ENCODE data around the gene PMM1. TPM values are rescaled to one million over a fixed set of nuclear protein-coding genes. Genes with fewer than 3 reads are reported as not detected.

Gene PMM1
- total and polyA plus RNA-seq, 2 of the 13 experiments (the other 11 are each of a cell fraction or from before 2014, with no cell fraction given): 17.8 to 95.6 TPM

GRCh38 chr22:41528938-41529561 is 60.6 kb downstream of the PMM1 start (continued):
- TF ChIP-seq ZBTB7A (CRISPR knock-in tag; IDR thresholded peaks at IDR 0.05) (peak; percentile 90; the same call in 1 of the 2 replicates), ZNF598 (CRISPR knock-in tag; IDR thresholded peaks at IDR 0.05; ENCODE audit: borderline replicate concordance) (0 out of 2 replicates have a peak, but pooled peaks have one; percentile 22), ZFY (CRISPR knock-in tag; IDR thresholded peaks at IDR 0.05) (peak; percentile 56), ATF5 (CRISPR knock-in tag; IDR thresholded peaks at IDR 0.05; ENCODE audit: low read depth) (no peak), AGO2 (optimal IDR thresholded peaks at IDR 0.05; ENCODE audit: low read depth, low read length) (peak; percentile 88), SOX5 (CRISPR knock-in tag; IDR thresholded peaks at IDR 0.05; ENCODE audit: borderline replicate concordance) (peak; percentile 74; the same call in 1 of the 2 replicates)

GRCh38 chr22:41528132-41528766 is 61.4 kb downstream of the PMM1 start:
- peaks cover 71% of the 10 kb centered on the region for H3K4me1 ChIP-seq (ENCODE audit: insufficient read depth, low read length)
- H3K36me3 ChIP-seq (replicated peaks in 1 of 2; ENCODE audit: control insufficient read depth in 1 of 2, insufficient read depth in 2 of 2, low read length in 2 of 2): peaks cover 34 to 70% of the 10 kb centered on the region in 2 experiments
- 0 out of 2 replicates have a peak, but pooled peaks cover 4% of the 10 kb centered on the region for H4K20me1 ChIP-seq (ENCODE audit: insufficient read depth, low read length)
- DNase-seq (ENCODE audit: low spot score) (no peak), ATAC-seq (no peak), FAIRE-seq (no peak)
- H3K4me3 ChIP-seq (replicated peaks in 1 of 3; ENCODE audit: insufficient read depth in 1 of 3, low read depth in 2 of 3, low read length in 3 of 3): no peak overlapping the region; a peak in 1 of 6 replicates
- H3K9ac ChIP-seq (ENCODE audit: insufficient read depth, low read depth, low read length): peak overlapping the region; percentile 27; the same call in 1 of the 2 replicates
- in situ Hi-C loops (cut with HindIII; ENCODE audit: extremely low pct_ligation_motif_present, low pct_unique_long_range_greater_than_20kb) (no loop called here), intact Hi-C loops (cut with micrococcal nuclease; ENCODE audit: unreplicated experiment) (no loop called here)
- no peak overlapping the region for H2AFZ ChIP-seq (ENCODE audit: low read length)
- H3K27ac ChIP-seq (ENCODE audit: extremely low read length, insufficient read depth, low read length): peak overlapping the region; percentile 58
- CTCF ChIA-PET (ENCODE audit: low intra/inter-chr PET ratio, low total read pairs): no interaction called here
- H3K27me3 ChIP-seq (ENCODE audit: control insufficient read depth in 1 of 2, insufficient read depth in 2 of 2, low read length in 2 of 2): no peaks in the 10 kb centered on the region
- no peaks in the 10 kb centered on the region for H3K79me2 ChIP-seq (ENCODE audit: insufficient read depth, low read length)
- H3K4me2 ChIP-seq (ENCODE audit: low read depth, low read length): no peak overlapping the region
- POLR2A ChIA-PET: no interaction called here
- WGBS (ENCODE audit: low lambda C conversion rate): 94% methylated on average over 14 of the region's 16 CpGs
- H3K9me3 ChIP-seq (ENCODE audit: low read length): no peaks in the 10 kb centered on the region
- BruUV-seq (replicated peaks): TSS peak; percentile 20
- no peak for TF ChIP-seq TBP (CRISPR knock-in tag; IDR thresholded peaks at IDR 0.05)
- peak; percentile 82 for TF ChIP-seq AGO2 (optimal IDR thresholded peaks at IDR 0.05; ENCODE audit: low read depth, low read length)
- TF ChIP-seq RARA (CRISPR knock-in tag; IDR thresholded peaks at IDR 0.05): no peak
- TF ChIP-seq ZNF576 (CRISPR knock-in tag; IDR thresholded peaks at IDR 0.05): no peak
- peak; percentile 40; the same call in 1 of the 2 replicates for TF ChIP-seq POLR2G (IDR thresholded peaks at IDR 0.05; ENCODE audit: low read depth, low read length)
- no peak for TF ChIP-seq PTBP1 (IDR thresholded peaks at IDR 0.05; ENCODE audit: low read depth, low read length, poor library complexity, severe bottlenecking)
- TF ChIP-seq ZFP82 (CRISPR knock-in tag; IDR thresholded peaks at IDR 0.05; ENCODE audit: borderline replicate concordance): no peak
- no peak for TF ChIP-seq ZNF335 (CRISPR knock-in tag; IDR thresholded peaks at IDR 0.05)
- TF ChIP-seq U2AF1 (optimal IDR thresholded peaks at IDR 0.05; ENCODE audit: low read depth, low read length): peak; percentile 24

Measured in HepG2 (cell line).